Fibroblast of lung (primary cell): ENCODE measurements around the gene PKD1. TPM values are rescaled to one million over a fixed set of nuclear protein-coding genes. Genes with fewer than 3 reads are reported as not detected.

Source experiments
- DNase-seq, 2 donors: peaks; one replicate each; pipeline versions ENCODE4 v3.0.0 to v3.0.0-alpha.2; 2010; ENCODE audit warnings: low read depth in 2 of 2
- H2AFZ ChIP-seq: 2 replicates; pipeline ENCODE4 v1.5.1; 2012; ENCODE audit warnings: low read length, control low read depth, inconsistent platforms
- H3K27ac ChIP-seq: 2 replicates; pipeline ENCODE4 v1.5.1; 2011; ENCODE audit warnings: low read length, control low read depth; ENCODE audit not compliant: insufficient read depth
- H3K27me3 ChIP-seq: 2 replicates; pipeline ENCODE4 v1.5.1; 2011; ENCODE audit warnings: mild to moderate bottlenecking, low read length; ENCODE audit not compliant: control insufficient read depth, insufficient read depth
- H3K36me3 ChIP-seq: 2 replicates; pipeline ENCODE4 v1.5.1; 2011; ENCODE audit warnings: low read length; ENCODE audit not compliant: control insufficient read depth, insufficient read depth
- H3K4me1 ChIP-seq: 2 replicates; pipeline ENCODE4 v1.5.1; 2011; ENCODE audit warnings: low read length; ENCODE audit not compliant: control insufficient read depth, insufficient read depth; ENCODE audit errors: extremely low read depth
- H3K4me2 ChIP-seq: 2 replicates; pipeline ENCODE4 v1.5.1; 2011; ENCODE audit warnings: low read length, control low read depth; ENCODE audit not compliant: insufficient read depth; ENCODE audit errors: extremely low read depth
- H3K4me3 ChIP-seq, 4 experiments: fragments of 200-600 bp in 1 of 4; sonication (generic) in 1 of 4; replicated peaks in 1 of 4; 2 replicates each; pipeline ENCODE4 v1.5.1; 2011 to 2016; ENCODE audit warnings: low read length in 4 of 4, low read depth in 3 of 4, mild to moderate bottlenecking in 3 of 4, control low read depth in 2 of 4, inconsistent platforms in 1 of 4, mixed read lengths in 1 of 4; ENCODE audit not compliant: insufficient read depth in 1 of 4; ENCODE audit errors: control extremely low read depth in 1 of 4
- H3K79me2 ChIP-seq: 2 replicates; pipeline ENCODE4 v1.5.1; 2012; ENCODE audit warnings: mild to moderate bottlenecking, low read length, inconsistent platforms; ENCODE audit not compliant: control insufficient read depth, insufficient read depth
- H3K9ac ChIP-seq: 2 replicates; pipeline ENCODE4 v1.5.1; 2011; ENCODE audit warnings: mild to moderate bottlenecking, low read length, control low read depth; ENCODE audit not compliant: insufficient read depth
- H3K9me3 ChIP-seq: 2 replicates; pipeline ENCODE4 v1.5.1; 2012; ENCODE audit warnings: low read depth, low read length; ENCODE audit not compliant: control insufficient read depth, insufficient read depth
- H4K20me1 ChIP-seq: 2 replicates; pipeline ENCODE4 v1.5.1; 2011; ENCODE audit warnings: low read length; ENCODE audit not compliant: control insufficient read depth, insufficient read depth; ENCODE audit errors: extremely low read depth
- EZH2 ChIP-seq: IDR thresholded peaks from 2 replicates; pipeline ENCODE4 v1.5.1; 2012; ENCODE audit warnings: low read length, control low read depth, mild to moderate bottlenecking; ENCODE audit errors: missing control alignments
- polyA plus RNA-seq, 2 donors: library from polyadenylated mRNA; depleted of rRNA in 1 of 2; stranded (reverse) in 1 of 2; unstranded in 1 of 2; fragments of >200 nt; gene quantifications; 2 replicates each; pipeline ENCODE4 v1.2.1, GENCODE V29; 2011 to 2012; ENCODE audit warnings: missing spikeins in 1 of 2
- total RNA-seq: library from RNA; depleted of rRNA; stranded (reverse); fragments of >200 nt; gene quantifications from 2 replicates; pipeline ENCODE4 v1.2.1, GENCODE V29; 2014
- TF ChIP-seq, protein P1 (sequence below), 2 donors: IDR thresholded peaks in 1 of 2; conservative IDR thresholded peaks in 1 of 2; 1 replicate in 1 of 2; 2 replicates in 1 of 2; pipeline ENCODE4 v1.5.1; 2011 to 2012; ENCODE audit warnings: low read length in 2 of 2, control low read depth in 1 of 2, inconsistent platforms in 1 of 2, low read depth in 1 of 2, mild to moderate bottlenecking in 1 of 2

Gene PKD1
- total and polyA plus RNA-seq, 2 donors (not counting 1 experiment from before 2014, with no cell fraction given) = 16.3 to 199 TPM

DNA sequence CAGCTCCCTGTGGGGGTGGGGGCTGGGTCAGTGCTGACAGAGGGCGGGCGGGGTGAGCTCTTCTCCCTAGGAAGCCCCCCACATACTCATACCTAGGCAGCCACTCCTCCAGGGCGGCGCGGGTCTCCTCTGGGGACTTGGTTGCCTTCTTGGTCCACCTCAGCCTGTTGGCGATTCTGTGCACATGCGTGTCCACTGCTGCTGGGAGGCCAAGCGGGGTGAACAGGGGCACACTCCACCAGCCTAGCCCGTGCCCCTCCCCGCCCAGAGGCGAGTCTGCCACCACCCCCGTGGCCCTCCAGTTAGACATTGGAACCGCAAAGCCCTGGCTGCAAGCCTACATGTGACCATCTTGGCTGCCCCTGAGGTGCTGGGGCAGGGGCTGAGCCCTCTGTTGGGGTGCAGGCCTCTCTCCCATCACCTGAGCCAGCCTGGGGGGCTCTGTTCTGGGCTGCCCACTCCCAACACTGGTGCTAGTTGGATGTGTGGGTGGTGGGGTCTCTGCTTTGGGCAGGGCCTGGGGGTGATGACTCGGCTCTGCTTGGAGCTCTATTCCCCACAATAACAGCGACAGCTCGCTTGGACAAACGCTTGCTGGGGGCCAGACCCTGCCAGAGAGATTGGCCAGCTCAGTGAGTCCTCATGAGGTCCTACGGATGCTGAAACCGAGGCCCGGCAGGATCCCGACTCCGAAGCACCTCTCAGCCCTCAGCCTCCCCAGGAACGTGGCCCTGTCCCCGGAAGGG, 95.5 kb downstream of the PKD1 start:
- Histone ChIP-seq H3K4me1 (peaks cover 44% of the 10 kb centered on the region), H2AFZ (no peak overlapping the region), H3K79me2 (peaks cover 9% of the 10 kb centered on the region), H3K27ac (peak overlapping the region; percentile 88), H3K9ac (peak overlapping the region; percentile 69), H3K9me3 (no peaks in the 10 kb centered on the region), H3K4me2 (no peak overlapping the region), H4K20me1 (no peaks in the 10 kb centered on the region), H3K4me3 (no peak overlapping the region), H3K36me3 (peaks cover 23% of the 10 kb centered on the region), H3K27me3 (no peaks in the 10 kb centered on the region)
- DNase-seq = no peak
- no peak for TF ChIP-seq EZH2
- TF ChIP-seq, protein P1, sequence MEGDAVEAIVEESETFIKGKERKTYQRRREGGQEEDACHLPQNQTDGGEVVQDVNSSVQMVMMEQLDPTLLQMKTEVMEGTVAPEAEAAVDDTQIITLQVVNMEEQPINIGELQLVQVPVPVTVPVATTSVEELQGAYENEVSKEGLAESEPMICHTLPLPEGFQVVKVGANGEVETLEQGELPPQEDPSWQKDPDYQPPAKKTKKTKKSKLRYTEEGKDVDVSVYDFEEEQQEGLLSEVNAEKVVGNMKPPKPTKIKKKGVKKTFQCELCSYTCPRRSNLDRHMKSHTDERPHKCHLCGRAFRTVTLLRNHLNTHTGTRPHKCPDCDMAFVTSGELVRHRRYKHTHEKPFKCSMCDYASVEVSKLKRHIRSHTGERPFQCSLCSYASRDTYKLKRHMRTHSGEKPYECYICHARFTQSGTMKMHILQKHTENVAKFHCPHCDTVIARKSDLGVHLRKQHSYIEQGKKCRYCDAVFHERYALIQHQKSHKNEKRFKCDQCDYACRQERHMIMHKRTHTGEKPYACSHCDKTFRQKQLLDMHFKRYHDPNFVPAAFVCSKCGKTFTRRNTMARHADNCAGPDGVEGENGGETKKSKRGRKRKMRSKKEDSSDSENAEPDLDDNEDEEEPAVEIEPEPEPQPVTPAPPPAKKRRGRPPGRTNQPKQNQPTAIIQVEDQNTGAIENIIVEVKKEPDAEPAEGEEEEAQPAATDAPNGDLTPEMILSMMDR (conservative IDR thresholded peaks at IDR 0.05 in 1 of 2, IDR thresholded peaks at IDR 0.05 in 1 of 2; ENCODE audit: low read depth in 1 of 2, low read length in 2 of 2) = no peak

DNA sequence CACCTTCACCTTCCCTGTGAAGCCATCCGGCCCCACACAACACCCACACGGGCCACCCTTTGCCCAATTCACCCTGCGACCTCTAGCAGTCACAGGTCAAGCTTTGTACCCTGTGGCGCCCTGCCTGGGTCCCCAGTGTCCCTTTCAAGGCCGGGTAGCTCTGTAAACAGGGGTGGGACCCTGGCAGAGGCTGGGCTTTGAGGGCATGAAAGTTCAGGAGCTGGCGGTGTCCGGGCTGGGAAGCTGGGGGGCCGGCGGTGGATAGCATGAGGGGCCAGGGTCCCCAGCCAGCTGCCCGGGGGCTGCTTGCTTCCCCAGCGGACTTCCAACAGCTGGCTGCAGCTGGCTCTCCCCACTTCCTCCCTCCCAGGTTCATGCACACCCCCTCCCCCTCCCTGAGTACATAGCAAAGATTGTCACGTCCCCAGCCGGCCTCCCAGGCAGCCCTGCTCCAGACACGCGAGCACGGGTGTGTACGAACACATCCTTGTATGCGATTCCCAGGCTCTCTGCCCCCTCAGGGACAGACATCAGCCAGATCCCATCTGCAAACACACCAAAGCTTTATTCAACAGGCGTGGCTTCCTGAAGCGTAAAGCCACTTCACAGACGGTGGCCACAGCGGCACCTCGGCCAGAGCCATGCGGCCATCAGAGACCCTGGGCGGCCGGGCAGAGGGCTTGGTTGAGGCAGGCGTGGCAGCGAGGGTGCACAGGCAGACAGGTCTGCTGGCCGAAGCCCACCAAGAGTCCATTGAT, 96.2 kb downstream of the PKD1 start:
- H3K9me3 ChIP-seq = no peaks in the 10 kb centered on the region
- H3K4me1 ChIP-seq = peaks cover 50% of the 10 kb centered on the region
- H3K27me3 ChIP-seq = no peaks in the 10 kb centered on the region
- peak overlapping the region; percentile 68 for H3K4me2 ChIP-seq
- TF ChIP-seq, protein P1 (conservative IDR thresholded peaks at IDR 0.05 in 1 of 2, IDR thresholded peaks at IDR 0.05 in 1 of 2; ENCODE audit: low read depth in 1 of 2, low read length in 2 of 2) = no peak
- TF ChIP-seq EZH2 = no peak
- peaks cover 23% of the 10 kb centered on the region for H3K36me3 ChIP-seq
- no peak overlapping the region for H3K4me3 ChIP-seq
- H3K79me2 ChIP-seq = peaks cover 14% of the 10 kb centered on the region
- H3K27ac ChIP-seq = peak overlapping the region; percentile 88
- H3K9ac ChIP-seq = peak overlapping the region; percentile 69
- H4K20me1 ChIP-seq = no peaks in the 10 kb centered on the region
- peak; percentile 36 to 93 for DNase-seq
- H2AFZ ChIP-seq = no peak overlapping the region

Other genes with a start within 250 kb of the PKD1 start
- not detected in 2 replicates for gene HS3ST6, start 217.5 kb downstream of the PKD1 start, total RNA-seq
- not detected in 2 replicates for gene HS3ST6, start 217.5 kb downstream of the PKD1 start, polyA plus RNA-seq
- 5.6 and 7.1 TPM in 2 replicates for gene MSRB1, start 192.7 kb downstream of the PKD1 start, total RNA-seq
- gene MSRB1, start 192.7 kb downstream of the PKD1 start, polyA plus RNA-seq = 21.4 and 25.6 TPM in 2 replicates
- not detected in 2 replicates for gene RPL3L, start 181.2 kb downstream of the PKD1 start, total RNA-seq
- not detected in 2 replicates for gene RPL3L, start 181.2 kb downstream of the PKD1 start, polyA plus RNA-seq
- 149 TPM in 2 replicates for gene NDUFB10, start 176.4 kb downstream of the PKD1 start, total RNA-seq
- gene NDUFB10, start 176.4 kb downstream of the PKD1 start, polyA plus RNA-seq = 123 and 152 TPM in 2 replicates
- gene RPS2, start 171.1 kb downstream of the PKD1 start, total RNA-seq = 2,596 and 3,027 TPM in 2 replicates
- gene RPS2, start 171.1 kb downstream of the PKD1 start, polyA plus RNA-seq = 1,683 and 2,648 TPM in 2 replicates
- gene RNF151, start 169.0 kb downstream of the PKD1 start, total RNA-seq = not detected in 2 replicates
- gene RNF151, start 169.0 kb downstream of the PKD1 start, polyA plus RNA-seq = not detected in 2 replicates
- 20.0 and 23.9 TPM in 2 replicates for gene TBL3, start 163.8 kb downstream of the PKD1 start, total RNA-seq
- gene TBL3, start 163.8 kb downstream of the PKD1 start, polyA plus RNA-seq = 14.6 and 25.4 TPM in 2 replicates
- gene NOXO1, start 154.4 kb downstream of the PKD1 start, total RNA-seq = under 0.01 TPM in 1 of 2 replicates, not detected in the other
- 0.03 TPM in 2 replicates for gene NOXO1, start 154.4 kb downstream of the PKD1 start, polyA plus RNA-seq
- gene GFER, start 151.7 kb downstream of the PKD1 start, total RNA-seq = 13.1 and 13.2 TPM in 2 replicates
- gene GFER, start 151.7 kb downstream of the PKD1 start, polyA plus RNA-seq = 7.5 and 12.5 TPM in 2 replicates
- gene SYNGR3, start 145.9 kb downstream of the PKD1 start, total RNA-seq = 1.5 and 1.8 TPM in 2 replicates
- 1.8 and 6.0 TPM in 2 replicates for gene SYNGR3, start 145.9 kb downstream of the PKD1 start, polyA plus RNA-seq
- gene ZNF598, start 126.1 kb downstream of the PKD1 start, total RNA-seq = 10.8 and 18.8 TPM in 2 replicates
- gene ZNF598, start 126.1 kb downstream of the PKD1 start, polyA plus RNA-seq = 11.6 and 18.7 TPM in 2 replicates
- gene NPW, start 116.1 kb downstream of the PKD1 start, total RNA-seq = 0.26 and 0.99 TPM in 2 replicates
- 0.06 and 0.20 TPM in 2 replicates for gene NPW, start 116.1 kb downstream of the PKD1 start, polyA plus RNA-seq
- gene NHERF2, start 109.0 kb downstream of the PKD1 start, total RNA-seq = 16.9 and 21.5 TPM in 2 replicates
- 30.7 and 38.0 TPM in 2 replicates for gene NHERF2, start 109.0 kb downstream of the PKD1 start, polyA plus RNA-seq
- 34.7 and 44.4 TPM in 2 replicates for gene NTHL1, start 88.1 kb downstream of the PKD1 start, total RNA-seq
- gene NTHL1, start 88.1 kb downstream of the PKD1 start, polyA plus RNA-seq = 8.4 and 9.2 TPM in 2 replicates
- gene TSC2, start 87.9 kb downstream of the PKD1 start, total RNA-seq = 35.7 and 46.6 TPM in 2 replicates
- 24.5 and 39.6 TPM in 2 replicates for gene TSC2, start 87.9 kb downstream of the PKD1 start, polyA plus RNA-seq
- gene RAB26, start 12.7 kb upstream of the PKD1 start, total RNA-seq = 0.51 and 2.0 TPM in 2 replicates
- 0.43 and 1.3 TPM in 2 replicates for gene RAB26, start 12.7 kb upstream of the PKD1 start, polyA plus RNA-seq
- 52.1 and 60.3 TPM in 2 replicates for gene TRAF7, start 19.9 kb upstream of the PKD1 start, total RNA-seq
- 38.7 and 44.4 TPM in 2 replicates for gene TRAF7, start 19.9 kb upstream of the PKD1 start, polyA plus RNA-seq
- gene CASKIN1, start 60.7 kb upstream of the PKD1 start, total RNA-seq = 0.17 and 0.26 TPM in 2 replicates
- 0.01 TPM in 1 of 2 replicates, not detected in the other for gene CASKIN1, start 60.7 kb upstream of the PKD1 start, polyA plus RNA-seq
- gene MLST8, start 69.6 kb upstream of the PKD1 start, total RNA-seq = 16.8 and 22.3 TPM in 2 replicates
- gene MLST8, start 69.6 kb upstream of the PKD1 start, polyA plus RNA-seq = 30.9 and 58.0 TPM in 2 replicates
- gene BRICD5, start 75.0 kb upstream of the PKD1 start, total RNA-seq = 1.3 and 1.5 TPM in 2 replicates
- 0.23 and 0.33 TPM in 2 replicates for gene BRICD5, start 75.0 kb upstream of the PKD1 start, polyA plus RNA-seq
- 5.6 and 9.6 TPM in 2 replicates for gene PGP, start 78.9 kb upstream of the PKD1 start, total RNA-seq
- 4.2 and 6.5 TPM in 2 replicates for gene PGP, start 78.9 kb upstream of the PKD1 start, polyA plus RNA-seq
- gene E4F1, start 87.7 kb upstream of the PKD1 start, total RNA-seq = 24.9 and 31.2 TPM in 2 replicates
- gene E4F1, start 87.7 kb upstream of the PKD1 start, polyA plus RNA-seq = 6.7 and 7.8 TPM in 2 replicates
- 0.77 and 0.99 TPM in 2 replicates for gene DNASE1L2, start 100.5 kb upstream of the PKD1 start, total RNA-seq
- gene DNASE1L2, start 100.5 kb upstream of the PKD1 start, polyA plus RNA-seq = 0.34 and 0.40 TPM in 2 replicates
- gene ECI1, start 115.7 kb upstream of the PKD1 start, total RNA-seq = 35.8 and 40.3 TPM in 2 replicates
- 18.6 and 18.8 TPM in 2 replicates for gene ECI1, start 115.7 kb upstream of the PKD1 start, polyA plus RNA-seq
- 38.1 and 44.9 TPM in 2 replicates for gene RNPS1, start 132.2 kb upstream of the PKD1 start, total RNA-seq
- 115 and 194 TPM in 2 replicates for gene RNPS1, start 132.2 kb upstream of the PKD1 start, polyA plus RNA-seq
- gene ABCA3, start 204.8 kb upstream of the PKD1 start, total RNA-seq = 1.5 and 6.1 TPM in 2 replicates
- 1.7 and 3.2 TPM in 2 replicates for gene ABCA3, start 204.8 kb upstream of the PKD1 start, polyA plus RNA-seq